22Rv1 (cell line): ENCODE measurements around the gene CTNNA3.
"Not testable (repeated sequence)": the region's sequence is repeated elsewhere in the genome, so short reads cannot be mapped to it uniquely, and the experiment has no call there.

Experiments used
- H3K27ac ChIP-seq: fragments of 450-650 bp; 2 replicates; pipeline ENCODE4 v1.5.1; 2017
- CTCF ChIP-seq: fragments of 450-650 bp; IDR thresholded peaks from 2 replicates; pipeline ENCODE4 v1.5.1; 2017; ENCODE audit warnings: mild to moderate bottlenecking
- ZFX ChIP-seq: fragments of 450-650 bp; IDR thresholded peaks from 2 replicates; pipeline ENCODE4 v1.6.1; 2017; ENCODE audit warnings: antibody characterized with exemption, borderline replicate concordance

CTNNA3 gene

DNA sequence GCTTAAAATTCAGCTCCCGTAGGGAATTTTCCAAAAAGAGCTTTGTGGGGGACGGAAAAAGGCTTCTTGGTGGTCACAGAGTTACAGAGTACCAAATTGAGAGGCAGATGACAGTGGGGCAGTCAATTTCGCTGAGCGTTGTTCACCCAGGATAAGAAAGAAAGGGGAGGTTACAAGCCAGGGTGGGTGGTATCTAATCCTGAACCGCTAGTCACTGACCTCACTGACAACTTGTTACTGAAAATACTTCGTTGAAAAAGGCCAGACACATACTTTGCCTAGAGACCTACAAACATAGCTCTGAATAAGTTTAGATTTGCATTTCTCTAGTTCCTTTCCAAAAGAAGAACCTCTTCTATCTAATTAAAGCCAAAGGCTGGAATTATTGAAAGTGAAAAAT, at the start of gene CTNNA3:
CTNNA3 (minus strand) TSS at position 167 of the 400 bp plus-strand sequence.
- TF ChIP-seq CTCF (no peak), ZFX (no peak)
- H3K27ac ChIP-seq = no peak within 1 kb of the TSS

- no peak overlapping the region for H3K27ac ChIP-seq
- TF ChIP-seq CTCF (no peak), ZFX (no peak)
These were observed 39.4 kb upstream of the CTNNA3 start for GRCh38 chr10:67735430-67735829.

DNA sequence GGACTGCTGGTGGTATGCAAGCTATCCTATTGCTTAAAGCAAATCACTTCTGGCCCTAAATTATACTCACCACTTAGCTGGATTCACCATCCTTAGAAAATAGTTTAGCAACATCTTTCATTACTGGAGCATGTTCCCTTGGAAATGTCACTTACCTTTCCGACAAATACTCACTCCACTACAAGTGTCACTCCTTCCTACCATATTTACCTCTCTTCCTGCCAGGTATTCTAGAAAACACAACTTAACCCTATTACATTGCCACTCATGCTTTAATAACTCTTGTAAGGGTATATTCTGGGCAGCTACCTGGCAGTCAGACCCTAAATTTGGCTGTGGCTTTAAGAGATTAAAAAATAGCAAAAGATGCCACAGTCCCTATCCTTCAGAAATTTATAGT, 37.5 kb upstream of the CTNNA3 start:
- TF ChIP-seq ZFX = no peak
- TF ChIP-seq CTCF = no peak
- H3K27ac ChIP-seq = peak overlapping the region; percentile 22; the same call in 1 of the 2 replicates

DNA sequence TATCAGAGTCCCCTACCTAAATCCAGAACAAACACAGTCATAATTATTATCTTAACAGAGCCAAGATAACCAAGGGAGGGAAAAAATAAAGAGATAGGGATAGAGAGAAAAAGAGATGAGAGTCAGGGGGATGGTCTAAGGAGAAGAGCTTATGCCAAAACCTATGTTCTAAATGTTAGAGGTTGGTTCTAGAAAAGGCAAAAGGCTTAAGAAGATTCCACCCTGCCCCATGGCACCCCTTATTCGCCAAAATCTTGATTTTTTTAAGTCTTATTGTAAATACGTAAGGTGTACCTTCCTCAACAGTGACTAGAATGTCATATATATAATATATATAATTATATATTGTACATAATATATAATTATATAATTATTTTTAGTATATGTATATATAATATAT, 29.6 kb upstream of the CTNNA3 start:
- no peak for TF ChIP-seq CTCF
- H3K27ac ChIP-seq = no peak overlapping the region

DNA sequence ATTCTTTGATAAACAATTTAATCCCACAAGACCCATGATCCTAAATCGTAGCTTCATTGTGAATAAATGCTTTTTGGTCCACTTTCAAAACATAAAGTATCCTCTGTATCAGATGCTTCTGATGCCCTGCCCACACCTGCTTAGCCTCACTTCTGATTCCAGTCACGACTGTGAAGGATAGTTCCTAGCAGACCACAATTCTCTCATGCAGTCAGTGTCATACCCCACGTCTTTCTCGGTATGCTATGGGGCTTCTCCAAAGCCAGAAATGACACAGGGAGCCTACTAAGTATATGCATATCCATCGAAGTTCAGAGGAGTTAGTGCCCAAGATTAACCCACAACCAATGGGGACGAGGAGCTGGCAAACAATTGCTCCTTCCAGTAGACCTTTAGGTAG, 27.6 kb upstream of the CTNNA3 start:
- H3K27ac ChIP-seq = no peak overlapping the region
- no peak for TF ChIP-seq CTCF
- TF ChIP-seq ZFX = no peak

- no peak for TF ChIP-seq ZFX
- no peak overlapping the region for H3K27ac ChIP-seq
These were observed 26.1 kb upstream of the CTNNA3 start for GRCh38 chr10:67722113-67722512.

GRCh38 chr10:67716455-67716854, 20.5 kb upstream of the CTNNA3 start:
- H3K27ac ChIP-seq = not testable (repeated sequence)

GRCh38 chr10:67705921-67706320, 9.9 kb upstream of the CTNNA3 start:
- no peak overlapping the region for H3K27ac ChIP-seq
- TF ChIP-seq CTCF (no peak), ZFX (no peak)

- H3K27ac ChIP-seq = not testable (repeated sequence)
These were observed 3.7 kb upstream of the CTNNA3 start for GRCh38 chr10:67699613-67700270.
